Thyroid gland (tissue), 4 donors: ENCODE data around the gene MPZL2. TPM values are rescaled to one million over a fixed set of nuclear protein-coding genes. Genes with fewer than 3 reads are reported as not detected.

ENCODE experiments used
- DNase-seq, 2 donors: peaks; one replicate each; pipeline ENCODE4 v3.0.0-alpha.2; 2019
- H3K27ac ChIP-seq, 3 donors: fragments of 200-600 bp; sonication (generic); 1 replicate in 2 of 3; 2 replicates in 1 of 3; pipeline ENCODE4 v1.5.1; 2016 to 2019; ENCODE audit warnings: mild to moderate bottlenecking in 1 of 3, moderate library complexity in 1 of 3
- H3K27me3 ChIP-seq: fragments of 200-600 bp; sonication (generic); one replicate; pipeline ENCODE4 v1.5.1; 2019
- H3K36me3 ChIP-seq, 2 donors: fragments of 200-600 bp; sonication (generic); one replicate each; pipeline ENCODE4 v1.5.1; 2016 to 2019
- H3K4me1 ChIP-seq, 2 donors: fragments of 200-600 bp; sonication (generic); one replicate each; pipeline ENCODE4 v1.5.1; 2017 to 2019
- H3K4me3 ChIP-seq, 3 donors: fragments of 200-600 bp; sonication (generic); replicated peaks in 1 of 3; 1 replicate in 2 of 3; 2 replicates in 1 of 3; pipeline ENCODE4 v1.5.1; 2016; ENCODE audit warnings: mild to moderate bottlenecking in 1 of 3
- H3K9me3 ChIP-seq: fragments of 200-600 bp; sonication (generic); one replicate; pipeline ENCODE4 v1.5.1; 2017
- CTCF ChIP-seq, 6 experiments: fragments of 200-600 bp in 3 of 6; fragments of 450-650 bp in 3 of 6; sonication (generic) in 3 of 6; IDR thresholded peaks; one replicate each; pipeline ENCODE4 v1.5.1; 2016 to 2019; ENCODE audit warnings: antibody characterized with exemption in 6 of 6, mild to moderate bottlenecking in 2 of 6, inconsistent platforms in 1 of 6, moderate library complexity in 1 of 6
- POLR2A ChIP-seq, 2 donors: fragments of 450-650 bp; IDR thresholded peaks; one replicate each; pipeline ENCODE4 v1.6.1; 2017; ENCODE audit warnings: antibody characterized with exemption in 2 of 2, mild to moderate bottlenecking in 2 of 2, moderate library complexity in 1 of 2
- WGBS, 2 donors: methylation state at CpG; one replicate each; pipeline ENCODE4 v1.1.5; 2017; 5-methylcytosine and 5-hydroxymethylcytosine counted together
- intact Hi-C: fragments of 100-400 bp; cut with DNase I; formaldehyde crosslinking; loops from one replicate; pipeline ENCODE4 v1.15.1; 2023
- total RNA-seq, 4 donors: library from RNA; depleted of rRNA; stranded (reverse); fragments of >200 nt; gene quantifications; one replicate each; pipeline ENCODE4 v1.2.3, GENCODE V29; 2016

MPZL2 gene
- total RNA-seq, 4 donors from 2014 or later = 40.3 to 92.7 (median 76.1) TPM

GRCh38 chr11:118224511-118225188 is 39.4 kb downstream of the MPZL2 start, which contains the start of gene JAML:
JAML (minus strand) TSS chr11:118225011; CDS start chr11:118214866, 10,145 bp downstream.
- intact Hi-C loops = no loop called here
- WGBS, 2 donors = 64 to 74% methylated on average over 6 of the region's 6 CpGs
- Histone ChIP-seq H3K4me1 (no peaks in the 10 kb centered on the region), H3K27ac (no peak within 1 kb of the TSS), H3K27me3 (no peaks in the 10 kb centered on the region), H3K9me3 (no peaks in the 10 kb centered on the region), H3K36me3 (peaks cover 9% of the 10 kb centered on the region in 2 donors), H3K4me3 (no peak within 1 kb of the TSS)
- no peak for TF ChIP-seq CTCF (IDR thresholded peaks at IDR 0.05)
- TF ChIP-seq POLR2A (IDR thresholded peaks at IDR 0.05) = no peak
- peak in 1 of 2 donors; percentile 10 for DNase-seq

GRCh38 chr11:118223992-118224391 is 40.1 kb downstream of the MPZL2 start:
- WGBS, 2 donors = 82 to 97% methylated on average over 6 of the region's 6 CpGs
- peaks cover 3 to 9% of the 10 kb centered on the region in 2 donors for H3K36me3 ChIP-seq
- H3K27me3 ChIP-seq = no peaks in the 10 kb centered on the region
- intact Hi-C loops = no loop called here
- H3K27ac ChIP-seq = no peak overlapping the region
- no peaks in the 10 kb centered on the region for H3K9me3 ChIP-seq
- H3K4me1 ChIP-seq = no peaks in the 10 kb centered on the region
- TF ChIP-seq CTCF (IDR thresholded peaks at IDR 0.05) (no peak), POLR2A (IDR thresholded peaks at IDR 0.05) (no peak)
- DNase-seq = no peak
- no peak overlapping the region for H3K4me3 ChIP-seq

GRCh38 chr11:118223570-118223969 is 40.5 kb downstream of the MPZL2 start:
- DNase-seq = no peak
- 86 to 91% methylated on average over 2 of the region's 2 CpGs for WGBS, 2 donors
- Histone ChIP-seq H3K9me3 (no peaks in the 10 kb centered on the region), H3K4me1 (no peaks in the 10 kb centered on the region), H3K4me3 (no peak overlapping the region), H3K36me3 (peaks cover 3 to 9% of the 10 kb centered on the region in 2 donors), H3K27me3 (no peaks in the 10 kb centered on the region), H3K27ac (no peak overlapping the region)
- intact Hi-C loops = no loop called here
- no peak for TF ChIP-seq CTCF (IDR thresholded peaks at IDR 0.05)
- TF ChIP-seq POLR2A (IDR thresholded peaks at IDR 0.05) = no peak

- intact Hi-C loops = no loop called here
- DNase-seq = no peak
- H3K27me3 ChIP-seq = no peaks in the 10 kb centered on the region
- no peaks in the 10 kb centered on the region for H3K9me3 ChIP-seq
- TF ChIP-seq CTCF (IDR thresholded peaks at IDR 0.05) (no peak), POLR2A (IDR thresholded peaks at IDR 0.05) (no peak)
- H3K4me1 ChIP-seq = no peaks in the 10 kb centered on the region
- H3K4me3 ChIP-seq = no peak overlapping the region
- WGBS, 2 donors = 62 to 67% methylated on average over 4 of the region's 4 CpGs
- peaks cover 0 to 9% of the 10 kb centered on the region in 2 donors for H3K36me3 ChIP-seq
- no peak overlapping the region for H3K27ac ChIP-seq
Measured at GRCh38 chr11:118222437-118222836, 41.7 kb downstream of the MPZL2 start.

DNA sequence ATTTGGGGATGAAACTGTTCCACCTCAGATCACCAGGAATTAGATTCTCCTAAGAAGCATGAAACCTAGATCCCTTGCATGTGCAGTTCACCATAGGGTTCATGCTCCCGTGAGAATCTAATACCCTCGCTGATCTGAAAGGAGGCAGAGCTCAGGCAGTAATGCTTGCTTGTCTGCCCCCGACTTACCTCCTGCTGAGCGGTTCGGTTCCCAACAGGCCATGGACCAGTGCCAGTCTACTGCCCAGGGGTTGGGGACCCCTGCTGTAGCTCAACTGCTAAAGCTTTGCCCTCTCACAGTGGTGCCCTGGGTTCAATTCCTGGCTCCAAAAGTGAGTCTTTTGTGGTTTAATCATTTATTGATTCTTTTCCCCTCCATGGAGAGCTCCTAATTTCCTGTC is 42.7 kb downstream of the MPZL2 start:
- DNase-seq = no peak
- TF ChIP-seq POLR2A (IDR thresholded peaks at IDR 0.05) = no peak
- no peak for TF ChIP-seq CTCF (IDR thresholded peaks at IDR 0.05)
- H3K27ac ChIP-seq = no peak overlapping the region
- no peaks in the 10 kb centered on the region for H3K9me3 ChIP-seq
- H3K36me3 ChIP-seq = peaks cover 0 to 3% of the 10 kb centered on the region in 2 donors
- WGBS, 2 donors = 60 to 66% methylated on average over 5 of the region's 5 CpGs
- intact Hi-C loops = no loop called here
- peaks cover 0 to 4% of the 10 kb centered on the region in 2 donors for H3K4me1 ChIP-seq
- H3K27me3 ChIP-seq = no peaks in the 10 kb centered on the region
- H3K4me3 ChIP-seq = no peak overlapping the region
